ENCODE measurements around the gene USP6. TPM values are rescaled to one million over a fixed set of nuclear protein-coding genes. Genes with fewer than 3 reads are reported as not detected.

Gene USP6
- total and polyA plus RNA-seq, 10 of the 15 experiments (the other 5 are each of a cell fraction or from before 2014, with no cell fraction given), result under 0.01 to 0.39 (median 0.10) TPM; not detected in 2

GRCh38 chr17:5133311-5133710 lies 17.5 kb downstream of the USP6 start:
- no peak overlapping the region for H3K27ac ChIP-seq (ENCODE audit: control insufficient read depth, insufficient read depth)
- H3K27me3 ChIP-seq (replicated peaks in 1 of 2; ENCODE audit: control insufficient read depth in 2 of 2, insufficient read depth in 2 of 2, low read length in 1 of 2), result no peaks in the 10 kb centered on the region
- no peaks in the 10 kb centered on the region for H3K79me2 ChIP-seq (ENCODE audit: control insufficient read depth, insufficient read depth, low read length)
- no peaks in the 10 kb centered on the region for H3K9me3 ChIP-seq (replicated peaks; ENCODE audit: control insufficient read depth, insufficient read depth, low read length)
- H3K4me3 ChIP-seq, result no peak overlapping the region
- no peaks in the 10 kb centered on the region for H3K4me1 ChIP-seq (ENCODE audit: control insufficient read depth, insufficient read depth, low read length)
- in situ Hi-C loops (cut with MboI) (no loop called here), intact Hi-C loops (cut with micrococcal nuclease; ENCODE audit: unreplicated experiment) (no loop called here)
- no peak overlapping the region for H2AFZ ChIP-seq (ENCODE audit: control insufficient read depth, low read depth, low read length)
- 28% methylated on average over 7 of the region's 8 CpGs for WGBS (ENCODE audit: insufficient coverage, insufficient replicate concordance, low lambda C conversion rate, missing lambda C conversion rate)
- CTCF ChIA-PET, result no interaction called here
- SMC1A ChIA-PET (ENCODE audit: uncharacterized antibody, unreplicated experiment), result interaction anchor here (0.8 kb wide), 1 partner anchor 20 kb away, joined by 3 read pairs; no protein-coding TSS in a partner anchor
- DNase-seq (ENCODE audit: low read depth, low spot score), result no peak
- POLR2A ChIA-PET, result no interaction called here
- FAIRE-seq, result no peak
- no peaks in the 10 kb centered on the region for H3K36me3 ChIP-seq (ENCODE audit: control insufficient read depth in 2 of 2, insufficient read depth in 2 of 2, low read length in 1 of 2)
- ATAC-seq, result no peak
- no peak overlapping the region for H3K9ac ChIP-seq (ENCODE audit: control insufficient read depth, insufficient read depth, low read length)
- no peaks in the 10 kb centered on the region for H4K20me1 ChIP-seq (ENCODE audit: control insufficient read depth, insufficient read depth)
- RAD21 ChIA-PET (ENCODE audit: unreplicated experiment), result no interaction called here
- BruUV-seq (replicated peaks), result no TSS peak
- H3K4me2 ChIP-seq (ENCODE audit: control insufficient read depth, insufficient read depth), result no peak overlapping the region
- no peak for TF ChIP-seq CHD4 (IDR thresholded peaks at IDR 0.05)
- TF ChIP-seq IRF3 (IDR thresholded peaks at IDR 0.05), result no peak
- TF ChIP-seq, protein P1, sequence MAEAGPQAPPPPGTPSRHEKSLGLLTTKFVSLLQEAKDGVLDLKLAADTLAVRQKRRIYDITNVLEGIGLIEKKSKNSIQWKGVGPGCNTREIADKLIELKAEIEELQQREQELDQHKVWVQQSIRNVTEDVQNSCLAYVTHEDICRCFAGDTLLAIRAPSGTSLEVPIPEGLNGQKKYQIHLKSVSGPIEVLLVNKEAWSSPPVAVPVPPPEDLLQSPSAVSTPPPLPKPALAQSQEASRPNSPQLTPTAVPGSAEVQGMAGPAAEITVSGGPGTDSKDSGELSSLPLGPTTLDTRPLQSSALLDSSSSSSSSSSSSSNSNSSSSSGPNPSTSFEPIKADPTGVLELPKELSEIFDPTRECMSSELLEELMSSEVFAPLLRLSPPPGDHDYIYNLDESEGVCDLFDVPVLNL (IDR thresholded peaks at IDR 0.05; ENCODE audit: low read depth, low read length), result no peak
- TF ChIP-seq E4F1 (IDR thresholded peaks at IDR 0.05; ENCODE audit: borderline replicate concordance, partially characterized antibody), result no peak
- TF ChIP-seq, protein P2, sequence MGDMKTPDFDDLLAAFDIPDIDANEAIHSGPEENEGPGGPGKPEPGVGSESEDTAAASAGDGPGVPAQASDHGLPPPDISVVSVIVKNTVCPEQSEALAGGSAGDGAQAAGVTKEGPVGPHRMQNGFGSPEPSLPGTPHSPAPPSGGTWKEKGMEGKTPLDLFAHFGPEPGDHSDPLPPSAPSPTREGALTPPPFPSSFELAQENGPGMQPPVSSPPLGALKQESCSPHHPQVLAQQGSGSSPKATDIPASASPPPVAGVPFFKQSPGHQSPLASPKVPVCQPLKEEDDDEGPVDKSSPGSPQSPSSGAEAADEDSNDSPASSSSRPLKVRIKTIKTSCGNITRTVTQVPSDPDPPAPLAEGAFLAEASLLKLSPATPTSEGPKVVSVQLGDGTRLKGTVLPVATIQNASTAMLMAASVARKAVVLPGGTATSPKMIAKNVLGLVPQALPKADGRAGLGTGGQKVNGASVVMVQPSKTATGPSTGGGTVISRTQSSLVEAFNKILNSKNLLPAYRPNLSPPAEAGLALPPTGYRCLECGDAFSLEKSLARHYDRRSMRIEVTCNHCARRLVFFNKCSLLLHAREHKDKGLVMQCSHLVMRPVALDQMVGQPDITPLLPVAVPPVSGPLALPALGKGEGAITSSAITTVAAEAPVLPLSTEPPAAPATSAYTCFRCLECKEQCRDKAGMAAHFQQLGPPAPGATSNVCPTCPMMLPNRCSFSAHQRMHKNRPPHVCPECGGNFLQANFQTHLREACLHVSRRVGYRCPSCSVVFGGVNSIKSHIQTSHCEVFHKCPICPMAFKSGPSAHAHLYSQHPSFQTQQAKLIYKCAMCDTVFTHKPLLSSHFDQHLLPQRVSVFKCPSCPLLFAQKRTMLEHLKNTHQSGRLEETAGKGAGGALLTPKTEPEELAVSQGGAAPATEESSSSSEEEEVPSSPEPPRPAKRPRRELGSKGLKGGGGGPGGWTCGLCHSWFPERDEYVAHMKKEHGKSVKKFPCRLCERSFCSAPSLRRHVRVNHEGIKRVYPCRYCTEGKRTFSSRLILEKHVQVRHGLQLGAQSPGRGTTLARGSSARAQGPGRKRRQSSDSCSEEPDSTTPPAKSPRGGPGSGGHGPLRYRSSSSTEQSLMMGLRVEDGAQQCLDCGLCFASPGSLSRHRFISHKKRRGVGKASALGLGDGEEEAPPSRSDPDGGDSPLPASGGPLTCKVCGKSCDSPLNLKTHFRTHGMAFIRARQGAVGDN (IDR thresholded peaks at IDR 0.05), result no peak
- TF ChIP-seq CBX3 (IDR thresholded peaks at IDR 0.05; ENCODE audit: borderline replicate concordance, low read depth), result no peak
- no peak for TF ChIP-seq ZNF24 (IDR thresholded peaks at IDR 0.05)
- no peak for TF ChIP-seq TAF1 (IDR thresholded peaks at IDR 0.05; ENCODE audit: borderline replicate concordance, low read depth, low read length)
- TF ChIP-seq SREBF1 (IDR thresholded peaks at IDR 0.05; ENCODE audit: low read length), result no peak
- no peak for TF ChIP-seq WRNIP1 (IDR thresholded peaks at IDR 0.05; ENCODE audit: borderline replicate concordance, low read depth, low read length)
- no peak for TF ChIP-seq ZNF622 (IDR thresholded peaks at IDR 0.05)
- TF ChIP-seq STAT3 (IDR thresholded peaks at IDR 0.05; ENCODE audit: low read depth, low read length), result no peak
- TF ChIP-seq, protein P3, sequence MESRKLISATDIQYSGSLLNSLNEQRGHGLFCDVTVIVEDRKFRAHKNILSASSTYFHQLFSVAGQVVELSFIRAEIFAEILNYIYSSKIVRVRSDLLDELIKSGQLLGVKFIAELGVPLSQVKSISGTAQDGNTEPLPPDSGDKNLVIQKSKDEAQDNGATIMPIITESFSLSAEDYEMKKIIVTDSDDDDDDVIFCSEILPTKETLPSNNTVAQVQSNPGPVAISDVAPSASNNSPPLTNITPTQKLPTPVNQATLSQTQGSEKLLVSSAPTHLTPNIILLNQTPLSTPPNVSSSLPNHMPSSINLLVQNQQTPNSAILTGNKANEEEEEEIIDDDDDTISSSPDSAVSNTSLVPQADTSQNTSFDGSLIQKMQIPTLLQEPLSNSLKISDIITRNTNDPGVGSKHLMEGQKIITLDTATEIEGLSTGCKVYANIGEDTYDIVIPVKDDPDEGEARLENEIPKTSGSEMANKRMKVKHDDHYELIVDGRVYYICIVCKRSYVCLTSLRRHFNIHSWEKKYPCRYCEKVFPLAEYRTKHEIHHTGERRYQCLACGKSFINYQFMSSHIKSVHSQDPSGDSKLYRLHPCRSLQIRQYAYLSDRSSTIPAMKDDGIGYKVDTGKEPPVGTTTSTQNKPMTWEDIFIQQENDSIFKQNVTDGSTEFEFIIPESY (IDR thresholded peaks at IDR 0.05), result no peak
- TF ChIP-seq SPI1 (IDR thresholded peaks at IDR 0.05; ENCODE audit: borderline replicate concordance, insufficient read depth, low read depth, low read length), result no peak
- TF ChIP-seq MEF2B (IDR thresholded peaks at IDR 0.05; ENCODE audit: partially characterized antibody, poor library complexity, severe bottlenecking), result no peak

All from GM12878 (cell line).